H1 (cell line): ENCODE results near the gene YPEL2. TPM values are rescaled to one million over a fixed set of nuclear protein-coding genes. Genes with fewer than 3 reads are reported as not detected.

Experiments used
- CTCF ChIA-PET: fragments of 300-600 bp; sonication (Branson Sonifier 250); formaldehyde crosslinking; loops from one replicate; lab custom pipeline; 2021; ENCODE audit not compliant: partially characterized antibody; lab: Charles Lee
- POLR2A ChIA-PET: fragments of 300-600 bp; sonication (Branson Sonifier 250); formaldehyde crosslinking; loops from one replicate; lab custom pipeline; 2021; ENCODE audit warnings: inconsistent platforms; ENCODE audit not compliant: partially characterized antibody; lab: Charles Lee
- DNase-seq, 2 experiments: peaks; one replicate each; pipeline versions ENCODE4 v3.0.0 to v3.0.0-alpha.2; 2010 to 2022; ENCODE audit warnings: low spot score in 2 of 2, low read depth in 1 of 2, mixed read lengths in 1 of 2
- FAIRE-seq: peaks from 2 replicates; lab custom pipeline; 2011; peaks lifted over from hg19 to GRCh38; lab: Jason Lieb, UNC
- H2AFZ ChIP-seq: 2 replicates; pipeline ENCODE4 v1.8.1; 2012; ENCODE audit warnings: low read length, inconsistent platforms
- H2AK5ac ChIP-seq: 2 replicates; pipeline ENCODE4 v1.6.1; 2013; ENCODE audit warnings: low read depth, low read length
- H2BK120ac ChIP-seq: replicated peaks from 2 replicates; pipeline ENCODE3; 2013; ENCODE audit warnings: low read depth, low read length, inconsistent platforms
- H2BK12ac ChIP-seq: 2 replicates; pipeline ENCODE4 v1.6.1; 2013; ENCODE audit warnings: low read depth, low read length
- H2BK15ac ChIP-seq: 2 replicates; pipeline ENCODE4 v1.6.1; 2013; ENCODE audit warnings: low read length
- H2BK20ac ChIP-seq: 2 replicates; pipeline ENCODE4 v1.6.1; 2013; ENCODE audit warnings: low read length
- H2BK5ac ChIP-seq: 2 replicates; pipeline ENCODE4 v1.6.1; 2013; ENCODE audit warnings: low read depth, low read length
- H3K14ac ChIP-seq: 2 replicates; pipeline ENCODE4 v1.6.1; 2013; ENCODE audit warnings: inconsistent platforms; ENCODE audit not compliant: insufficient read length
- H3K18ac ChIP-seq: 2 replicates; pipeline ENCODE4 v1.6.1; 2013; ENCODE audit warnings: low read length; ENCODE audit errors: extremely low read depth
- H3K23ac ChIP-seq: 2 replicates; pipeline ENCODE4 v1.6.1; 2013; ENCODE audit warnings: inconsistent platforms; ENCODE audit not compliant: insufficient read length
- H3K23me2 ChIP-seq: 2 replicates; pipeline ENCODE4 v1.6.1; 2013; ENCODE audit warnings: low read depth, low read length
- H3K27ac ChIP-seq: 2 replicates; pipeline ENCODE4 v1.6.1; 2011; ENCODE audit warnings: low read depth, low read length, inconsistent platforms
- H3K27me3 ChIP-seq, 4 experiments: replicated peaks in 1 of 4; 1 replicate in 1 of 4; 2 replicates in 3 of 4; pipeline versions ENCODE4 v1.6.1 to v1.8.1; 2011 to 2013; ENCODE audit warnings: low read length in 3 of 4, mild to moderate bottlenecking in 3 of 4, inconsistent platforms in 2 of 4, mixed read lengths in 2 of 4, moderate library complexity in 1 of 4; ENCODE audit not compliant: control insufficient read depth in 3 of 4, insufficient read depth in 3 of 4; ENCODE audit errors: extremely low read depth in 1 of 4
- H3K36me3 ChIP-seq, 4 experiments: 2 replicates each; pipeline versions ENCODE4 v1.6.1 to v1.8.1; 2011 to 2013; ENCODE audit warnings: mild to moderate bottlenecking in 4 of 4, low read length in 3 of 4, moderate library complexity in 2 of 4, control low read depth in 1 of 4, inconsistent platforms in 1 of 4; ENCODE audit not compliant: insufficient read depth in 4 of 4, control insufficient read depth in 2 of 4
- H3K4ac ChIP-seq: replicated peaks from 2 replicates; pipeline ENCODE3; 2013; ENCODE audit warnings: low read length, low read depth, mixed read lengths, inconsistent platforms; ENCODE audit not compliant: insufficient read length
- H3K4me1 ChIP-seq, 4 experiments: replicated peaks in 1 of 4; 1 replicate in 1 of 4; 2 replicates in 3 of 4; pipeline versions ENCODE4 v1.6.1 to v1.8.1; 2011 to 2013; ENCODE audit warnings: low read length in 3 of 4, inconsistent platforms in 2 of 4, mixed read lengths in 1 of 4; ENCODE audit not compliant: insufficient read depth in 4 of 4, control insufficient read depth in 3 of 4
- H3K4me2 ChIP-seq, 2 experiments: 2 replicates each; pipeline versions ENCODE4 v1.6.1 to v1.8.1; 2011 to 2013; ENCODE audit warnings: low read depth in 2 of 2, low read length in 2 of 2, control low read depth in 1 of 2, inconsistent platforms in 1 of 2, mild to moderate bottlenecking in 1 of 2; ENCODE audit not compliant: insufficient read depth in 1 of 2
- H3K4me3 ChIP-seq, 4 experiments: fragments of 200-600, 300-600 bp in 1 of 4; sonication (generic), shearing (Covaris generic), sonication (Bioruptor Twin) in 1 of 4; 2 replicates each; pipeline versions ENCODE4 v1.5.1 to v1.8.1; 2011 to 2016; ENCODE audit warnings: low read length in 4 of 4, low read depth in 3 of 4, control low read depth in 2 of 4, inconsistent platforms in 2 of 4, mild to moderate bottlenecking in 2 of 4, mixed read lengths in 1 of 4, moderate library complexity in 1 of 4; ENCODE audit not compliant: insufficient read depth in 2 of 4; ENCODE audit errors: extremely low read depth in 1 of 4
- H3K56ac ChIP-seq: replicated peaks from 2 replicates; pipeline ENCODE3; 2013; ENCODE audit warnings: low read depth, mild to moderate bottlenecking, mixed read lengths, low read length, inconsistent platforms; ENCODE audit not compliant: insufficient read length
- H3K79me1 ChIP-seq: 2 replicates; pipeline ENCODE4 v1.6.1; 2013; ENCODE audit warnings: low read depth, low read length, control low read depth
- H3K79me2 ChIP-seq, 2 experiments: 2 replicates each; pipeline versions ENCODE4 v1.6.1 to v1.8.1; 2012 to 2013; ENCODE audit warnings: low read length in 2 of 2, mild to moderate bottlenecking in 2 of 2, inconsistent platforms in 1 of 2; ENCODE audit not compliant: insufficient read depth in 2 of 2, control insufficient read depth in 1 of 2
- H3K9ac ChIP-seq, 4 experiments: replicated peaks in 1 of 4; 1 replicate in 1 of 4; 2 replicates in 3 of 4; pipeline versions ENCODE4 v1.6.1 to v1.8.1; 2011 to 2013; ENCODE audit warnings: low read depth in 3 of 4, low read length in 3 of 4, control low read depth in 2 of 4, mild to moderate bottlenecking in 2 of 4, moderate library complexity in 2 of 4, inconsistent platforms in 1 of 4; ENCODE audit errors: extremely low read depth in 1 of 4
- H3K9me3 ChIP-seq, 2 experiments: 2 replicates each; pipeline versions ENCODE4 v1.6.1 to v1.8.1; 2012 to 2013; ENCODE audit warnings: mild to moderate bottlenecking in 2 of 2, moderate library complexity in 2 of 2, control low read depth in 1 of 2, inconsistent platforms in 1 of 2, low read depth in 1 of 2, low read length in 1 of 2, mixed read lengths in 1 of 2; ENCODE audit not compliant: insufficient read depth in 2 of 2
- H4K20me1 ChIP-seq, 2 experiments: replicated peaks in 1 of 2; 2 replicates each; pipeline versions ENCODE3 to v1.8.1; 2011 to 2013; ENCODE audit warnings: inconsistent platforms in 2 of 2, low read length in 2 of 2, mild to moderate bottlenecking in 1 of 2; ENCODE audit not compliant: insufficient read depth in 2 of 2, control insufficient read depth in 1 of 2
- H4K5ac ChIP-seq: 2 replicates; pipeline ENCODE4 v1.6.1; 2013; ENCODE audit warnings: low read length, low read depth, mixed read lengths, inconsistent platforms; ENCODE audit not compliant: insufficient read length
- H4K8ac ChIP-seq: 2 replicates; pipeline ENCODE4 v1.8.0; 2013; ENCODE audit warnings: mild to moderate bottlenecking, moderate library complexity, low read length, inconsistent platforms; ENCODE audit not compliant: insufficient read depth; ENCODE audit errors: extremely low read depth
- H4K91ac ChIP-seq: replicated peaks from 2 replicates; pipeline ENCODE3; 2013; ENCODE audit warnings: low read length, mixed read lengths, inconsistent platforms; ENCODE audit not compliant: insufficient read length
- ASH2L ChIP-seq: fragments of 200-600, 300-600 bp; sonication (generic); IDR thresholded peaks from one replicate; pipeline ENCODE4 v1.7.1; 2017; ENCODE audit warnings: low read length
- ATF3 ChIP-seq: IDR thresholded peaks from 2 replicates; pipeline ENCODE4 v1.6.1; 2011; ENCODE audit warnings: low read depth, mild to moderate bottlenecking, low read length; ENCODE audit not compliant: insufficient read depth
- CBX5 ChIP-seq: fragments of 300-800, 300-1000 bp; sonication (generic); IDR thresholded peaks from 2 replicates; pipeline ENCODE4 v1.7.1; 2016; ENCODE audit warnings: antibody characterized with exemption, low read length, low read depth
- JUND ChIP-seq: IDR thresholded peaks from 2 replicates; pipeline ENCODE4 v1.6.1; 2011; ENCODE audit warnings: mild to moderate bottlenecking, improper control_type of control experiment, low read length
- MAX ChIP-seq: IDR thresholded peaks from 2 replicates; pipeline ENCODE4 v1.6.1; 2012; ENCODE audit warnings: inconsistent platforms
- POLR2A ChIP-seq, 2 experiments: IDR thresholded peaks; 1 replicate in 1 of 2; 2 replicates in 1 of 2; pipeline ENCODE4 v1.6.1; 2011; ENCODE audit warnings: low read depth in 2 of 2, low read length in 2 of 2, mild to moderate bottlenecking in 2 of 2; ENCODE audit errors: control extremely low read depth in 1 of 2
- POLR2AphosphoS5 ChIP-seq: IDR thresholded peaks from 2 replicates; pipeline ENCODE4 v1.6.1; 2011; ENCODE audit warnings: low read depth, low read length
- SP1 ChIP-seq: IDR thresholded peaks from 2 replicates; pipeline ENCODE4 v1.6.1; 2011; ENCODE audit warnings: low read depth, low read length
- WGBS, 2 experiments: shearing (Covaris generic) in 1 of 2; methylation state at CpG; one replicate each; pipeline versions ENCODE4 v1.1.6 to v1.1.7; 2013 to 2015; ENCODE audit warnings: low lambda C conversion rate in 2 of 2, mixed read lengths in 2 of 2, inconsistent platforms in 1 of 2, low coverage in 1 of 2, missing lambda C conversion rate in 1 of 2; ENCODE audit not compliant: insufficient replicate concordance in 2 of 2, insufficient coverage in 1 of 2, insufficient read length in 1 of 2; ENCODE audit errors: extremely low coverage in 1 of 2, missing lambda C conversion rate in 1 of 2; 5-methylcytosine and 5-hydroxymethylcytosine counted together
- polyA plus RNA-seq, 7 experiments: library from polyadenylated mRNA; depleted of rRNA in 3 of 7; stranded (reverse) in 5 of 7; unstranded in 2 of 7; fragments of >200 nt in 5 of 7; fragments of 200-250 nt in 2 of 7; gene quantifications; 1 replicate in 5 of 7; 2 replicates in 1 of 7; 4 replicates in 1 of 7; pipeline versions ENCODE4 v1.2.1 to v1.2.3, GENCODE V29; 2011 to 2013; ENCODE audit warnings: missing spikeins in 2 of 7, mixed read lengths in 2 of 7
- total RNA-seq: library from RNA; stranded (reverse); fragmentation: NEBNext Ultra II Directional; extraction: Animal tissue kit (Norgen Biotek cat#: 25700); gene quantifications from 2 replicates; pipeline ENCODE4 v1.2.1, GENCODE V29; 2021

The YPEL2 gene
- total and polyA plus RNA-seq, 2 of the 8 experiments (the other 6 are each of a cell fraction or from before 2014, with no cell fraction given): 1.6 to 3.5 TPM

- 76% methylated on average over 7 of the region's 7 CpGs; no CpG with 5 or more reads in 1 of the 2 experiments for WGBS, 2 experiments
- Histone ChIP-seq H2AK5ac (no peak overlapping the region), H3K23me2 (no peaks in the 10 kb centered on the region), H2AFZ (no peak overlapping the region), H3K14ac (no peak overlapping the region), H3K18ac (no peak overlapping the region), H3K4ac (no peak overlapping the region), H3K23ac (no peak overlapping the region), H4K8ac (no peak overlapping the region), H3K79me2 (no peaks in the 10 kb centered on the region), H2BK120ac (no peak overlapping the region), H4K20me1 (no peaks in the 10 kb centered on the region), H2BK5ac (no peak overlapping the region), H3K9ac (no peak overlapping the region), H3K4me3 (no peak overlapping the region), H4K91ac (no peak overlapping the region), H4K5ac (no peak overlapping the region), H3K4me1 (peaks cover 0 to 7% (median under 1%) of the 10 kb centered on the region in 4 experiments; a peak in 2 of 7 replicates), H3K9me3 (no peaks in the 10 kb centered on the region), H3K27me3 (no peaks in the 10 kb centered on the region), H2BK15ac (no peak overlapping the region), H3K79me1 (no peaks in the 10 kb centered on the region; the same call in 1 of the 2 replicates), H3K27ac (no peak overlapping the region), H3K56ac (no peak overlapping the region), H3K4me2 (no peak overlapping the region), H2BK12ac (no peak overlapping the region), H2BK20ac (no peak overlapping the region), H3K36me3 (no peaks in the 10 kb centered on the region)
- CTCF ChIA-PET: interaction anchor here (0.7 to 1.9 kb wide), 3 partner anchors 18 to 93 kb away, joined by 4 to 6 read pairs (median 5); no protein-coding TSS in a partner anchor
- POLR2A ChIA-PET: no interaction called here
- DNase-seq (no peak), FAIRE-seq (no peak)
- TF ChIP-seq CBX5 (no peak), POLR2AphosphoS5 (no peak), ATF3 (no peak), ASH2L (no peak), JUND (no peak), POLR2A (IDR thresholded peaks at IDR 0.05; ENCODE audit: control extremely low read depth in 1 of 2, low read depth in 2 of 2, low read length in 2 of 2) (no peak), MAX (no peak), SP1 (no peak)
These were observed 16.5 kb downstream of the YPEL2 start for GRCh38 chr17:59347975-59348391.
